ENCODE results near the gene ADNP2. TPM values are rescaled to one million over a fixed set of nuclear protein-coding genes. Genes with fewer than 3 reads are reported as not detected.

The ADNP2 gene, protein sequence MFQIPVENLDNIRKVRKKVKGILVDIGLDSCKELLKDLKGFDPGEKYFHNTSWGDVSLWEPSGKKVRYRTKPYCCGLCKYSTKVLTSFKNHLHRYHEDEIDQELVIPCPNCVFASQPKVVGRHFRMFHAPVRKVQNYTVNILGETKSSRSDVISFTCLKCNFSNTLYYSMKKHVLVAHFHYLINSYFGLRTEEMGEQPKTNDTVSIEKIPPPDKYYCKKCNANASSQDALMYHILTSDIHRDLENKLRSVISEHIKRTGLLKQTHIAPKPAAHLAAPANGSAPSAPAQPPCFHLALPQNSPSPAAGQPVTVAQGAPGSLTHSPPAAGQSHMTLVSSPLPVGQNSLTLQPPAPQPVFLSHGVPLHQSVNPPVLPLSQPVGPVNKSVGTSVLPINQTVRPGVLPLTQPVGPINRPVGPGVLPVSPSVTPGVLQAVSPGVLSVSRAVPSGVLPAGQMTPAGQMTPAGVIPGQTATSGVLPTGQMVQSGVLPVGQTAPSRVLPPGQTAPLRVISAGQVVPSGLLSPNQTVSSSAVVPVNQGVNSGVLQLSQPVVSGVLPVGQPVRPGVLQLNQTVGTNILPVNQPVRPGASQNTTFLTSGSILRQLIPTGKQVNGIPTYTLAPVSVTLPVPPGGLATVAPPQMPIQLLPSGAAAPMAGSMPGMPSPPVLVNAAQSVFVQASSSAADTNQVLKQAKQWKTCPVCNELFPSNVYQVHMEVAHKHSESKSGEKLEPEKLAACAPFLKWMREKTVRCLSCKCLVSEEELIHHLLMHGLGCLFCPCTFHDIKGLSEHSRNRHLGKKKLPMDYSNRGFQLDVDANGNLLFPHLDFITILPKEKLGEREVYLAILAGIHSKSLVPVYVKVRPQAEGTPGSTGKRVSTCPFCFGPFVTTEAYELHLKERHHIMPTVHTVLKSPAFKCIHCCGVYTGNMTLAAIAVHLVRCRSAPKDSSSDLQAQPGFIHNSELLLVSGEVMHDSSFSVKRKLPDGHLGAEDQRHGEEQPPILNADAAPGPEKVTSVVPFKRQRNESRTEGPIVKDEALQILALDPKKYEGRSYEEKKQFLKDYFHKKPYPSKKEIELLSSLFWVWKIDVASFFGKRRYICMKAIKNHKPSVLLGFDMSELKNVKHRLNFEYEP
- polyA plus RNA-seq (2013, experiment 1 of 2): 31.3 TPM
- polyA plus RNA-seq (2013, experiment 2 of 2): 30.6 TPM

GRCh38 chr18:80108739-80109675 lies at the start of gene ADNP2:
ADNP2 (plus strand) TSS chr18:80109262; CDS start chr18:80117543, 8,281 bp downstream.
- H2BK120ac ChIP-seq (ENCODE audit: low read depth, low read length): no peak within 1 kb of the TSS
- peak within 1 kb of the TSS; percentile 80 for H3K9ac ChIP-seq (ENCODE audit: low read length)
- DNase-seq: peak; percentile 99
- peak within 1 kb of the TSS; percentile 98 for H3K18ac ChIP-seq (ENCODE audit: low read length)
- H3K4me1 ChIP-seq (ENCODE audit: control insufficient read depth, low read depth, low read length): peaks cover 13% of the 10 kb centered on the region
- peaks cover 40% of the 10 kb centered on the region for H3K79me2 ChIP-seq (ENCODE audit: control insufficient read depth, insufficient read depth, low read length)
- peak within 1 kb of the TSS; percentile 73 for H3K4me2 ChIP-seq (ENCODE audit: low read length)
- no peak within 1 kb of the TSS for H3K23ac ChIP-seq (ENCODE audit: low read length)
- H3K27ac ChIP-seq (ENCODE audit: low read depth, low read length): peak within 1 kb of the TSS; percentile 60
- no peak within 1 kb of the TSS for H2AK5ac ChIP-seq (ENCODE audit: low read length)
- H3K56ac ChIP-seq (ENCODE audit: low read length): peak within 1 kb of the TSS; percentile 86
- peak within 1 kb of the TSS; percentile 77 for H3K4me3 ChIP-seq (ENCODE audit: low read length)
- peaks cover 2% of the 10 kb centered on the region for H3K79me1 ChIP-seq (ENCODE audit: low read length)
- peak within 1 kb of the TSS; percentile 89 for H3K4ac ChIP-seq (ENCODE audit: low read depth, low read length)
- H2BK5ac ChIP-seq (ENCODE audit: low read length): no peak within 1 kb of the TSS
- H4K8ac ChIP-seq (ENCODE audit: low read depth, low read length): no peak within 1 kb of the TSS
- no peaks in the 10 kb centered on the region for H3K36me3 ChIP-seq (ENCODE audit: control insufficient read depth, insufficient read depth, low read length)
- no peaks in the 10 kb centered on the region for H3K27me3 ChIP-seq (ENCODE audit: insufficient read depth, low read length, poor library complexity)
- no CpG with 5 or more reads among the region's 76 CpGs for WGBS (ENCODE audit: extremely low coverage, insufficient coverage, low lambda C conversion rate)
- no peak within 1 kb of the TSS for H4K5ac ChIP-seq (ENCODE audit: low read length)
- H2BK15ac ChIP-seq (replicated peaks; ENCODE audit: low read depth): no peak within 1 kb of the TSS

GRCh38 chr18:80059945-80060344 lies 49.1 kb upstream of the ADNP2 start:
- Histone ChIP-seq H3K4me1 (ENCODE audit: control insufficient read depth, low read depth, low read length) (no peaks in the 10 kb centered on the region), H3K4ac (ENCODE audit: low read depth, low read length) (no peak overlapping the region), H3K36me3 (ENCODE audit: control insufficient read depth, insufficient read depth, low read length) (no peaks in the 10 kb centered on the region), H4K5ac (ENCODE audit: low read length) (no peak overlapping the region), H3K4me2 (ENCODE audit: low read length) (no peak overlapping the region), H3K27ac (ENCODE audit: low read depth, low read length) (no peak overlapping the region), H3K4me3 (ENCODE audit: low read length) (no peak overlapping the region), H3K27me3 (ENCODE audit: insufficient read depth, low read length, poor library complexity) (no peaks in the 10 kb centered on the region), H4K8ac (ENCODE audit: low read depth, low read length) (no peak overlapping the region), H3K23ac (ENCODE audit: low read length) (no peak overlapping the region), H3K9ac (ENCODE audit: low read length) (no peak overlapping the region), H3K79me1 (ENCODE audit: low read length) (no peaks in the 10 kb centered on the region), H3K56ac (ENCODE audit: low read length) (no peak overlapping the region), H3K79me2 (ENCODE audit: control insufficient read depth, insufficient read depth, low read length) (no peaks in the 10 kb centered on the region), H2BK5ac (ENCODE audit: low read length) (no peak overlapping the region), H2BK120ac (ENCODE audit: low read depth, low read length) (no peak overlapping the region), H2BK15ac (replicated peaks; ENCODE audit: low read depth) (no peak overlapping the region), H2AK5ac (ENCODE audit: low read length) (no peak overlapping the region), H3K18ac (ENCODE audit: low read length) (no peak overlapping the region)
- no peak for DNase-seq
- no CpG with 5 or more reads among the region's 6 CpGs for WGBS (ENCODE audit: extremely low coverage, insufficient coverage, low lambda C conversion rate)

- H3K18ac ChIP-seq (ENCODE audit: low read length): no peak overlapping the region
- H2BK5ac ChIP-seq (ENCODE audit: low read length): no peak overlapping the region
- no peaks in the 10 kb centered on the region for H3K4me1 ChIP-seq (ENCODE audit: control insufficient read depth, low read depth, low read length)
- H3K9ac ChIP-seq (ENCODE audit: low read length): no peak overlapping the region
- no peak overlapping the region for H2BK120ac ChIP-seq (ENCODE audit: low read depth, low read length)
- no peak overlapping the region for H3K4me3 ChIP-seq (ENCODE audit: low read length)
- no peak overlapping the region for H3K4ac ChIP-seq (ENCODE audit: low read depth, low read length)
- H3K27ac ChIP-seq (ENCODE audit: low read depth, low read length): no peak overlapping the region
- no peak overlapping the region for H3K4me2 ChIP-seq (ENCODE audit: low read length)
- H2BK15ac ChIP-seq (replicated peaks; ENCODE audit: low read depth): no peak overlapping the region
- no peaks in the 10 kb centered on the region for H3K79me2 ChIP-seq (ENCODE audit: control insufficient read depth, insufficient read depth, low read length)
- H2AK5ac ChIP-seq (ENCODE audit: low read length): no peak overlapping the region
- DNase-seq: no peak
- WGBS (ENCODE audit: extremely low coverage, insufficient coverage, low lambda C conversion rate): no CpG with 5 or more reads among the region's 9 CpGs
- no peak overlapping the region for H3K23ac ChIP-seq (ENCODE audit: low read length)
- no peaks in the 10 kb centered on the region for H3K79me1 ChIP-seq (ENCODE audit: low read length)
- H4K8ac ChIP-seq (ENCODE audit: low read depth, low read length): no peak overlapping the region
- H4K5ac ChIP-seq (ENCODE audit: low read length): no peak overlapping the region
- no peak overlapping the region for H3K56ac ChIP-seq (ENCODE audit: low read length)
- H3K27me3 ChIP-seq (ENCODE audit: insufficient read depth, low read length, poor library complexity): no peaks in the 10 kb centered on the region
- no peaks in the 10 kb centered on the region for H3K36me3 ChIP-seq (ENCODE audit: control insufficient read depth, insufficient read depth, low read length)
Observed at GRCh38 chr18:80065705-80066104, 43.4 kb upstream of the ADNP2 start.

DNA sequence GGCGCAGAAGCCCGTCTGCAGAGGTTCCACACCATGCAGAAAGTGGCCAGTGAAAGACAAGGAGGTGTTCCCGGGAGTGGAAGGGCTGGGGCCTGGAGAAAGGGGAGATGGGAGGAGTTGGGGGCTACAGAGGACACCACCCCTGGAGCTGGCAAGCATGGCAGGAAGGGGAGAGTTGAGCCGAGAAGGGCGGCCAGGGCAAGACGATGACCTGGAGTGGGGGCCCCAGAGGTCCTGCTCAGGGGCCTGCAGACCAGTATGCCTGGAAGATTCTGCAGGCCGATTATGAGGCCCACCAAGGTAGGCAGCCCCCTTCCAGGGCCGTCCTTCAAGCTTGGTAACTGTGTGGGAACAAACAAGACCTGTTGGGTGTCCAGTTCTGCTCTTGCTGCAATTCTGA lies 41.7 kb upstream of the ADNP2 start:
- H2BK15ac ChIP-seq (replicated peaks; ENCODE audit: low read depth): no peak overlapping the region
- H3K23ac ChIP-seq (ENCODE audit: low read length): no peak overlapping the region
- no peak overlapping the region for H2AK5ac ChIP-seq (ENCODE audit: low read length)
- H4K8ac ChIP-seq (ENCODE audit: low read depth, low read length): no peak overlapping the region
- H3K4ac ChIP-seq (ENCODE audit: low read depth, low read length): no peak overlapping the region
- no peaks in the 10 kb centered on the region for H3K27me3 ChIP-seq (ENCODE audit: insufficient read depth, low read length, poor library complexity)
- no peak overlapping the region for H3K4me2 ChIP-seq (ENCODE audit: low read length)
- H3K36me3 ChIP-seq (ENCODE audit: control insufficient read depth, insufficient read depth, low read length): no peaks in the 10 kb centered on the region
- H3K18ac ChIP-seq (ENCODE audit: low read length): no peak overlapping the region
- H4K5ac ChIP-seq (ENCODE audit: low read length): no peak overlapping the region
- WGBS (ENCODE audit: extremely low coverage, insufficient coverage, low lambda C conversion rate): no CpG with 5 or more reads among the region's 8 CpGs
- H3K9ac ChIP-seq (ENCODE audit: low read length): no peak overlapping the region
- DNase-seq: no peak
- no peaks in the 10 kb centered on the region for H3K79me1 ChIP-seq (ENCODE audit: low read length)
- no peak overlapping the region for H3K56ac ChIP-seq (ENCODE audit: low read length)
- H2BK120ac ChIP-seq (ENCODE audit: low read depth, low read length): no peak overlapping the region
- no peak overlapping the region for H2BK5ac ChIP-seq (ENCODE audit: low read length)
- no peaks in the 10 kb centered on the region for H3K4me1 ChIP-seq (ENCODE audit: control insufficient read depth, low read depth, low read length)
- no peak overlapping the region for H3K4me3 ChIP-seq (ENCODE audit: low read length)
- H3K27ac ChIP-seq (ENCODE audit: low read depth, low read length): no peak overlapping the region
- H3K79me2 ChIP-seq (ENCODE audit: control insufficient read depth, insufficient read depth, low read length): no peaks in the 10 kb centered on the region

- Histone ChIP-seq H3K18ac (ENCODE audit: low read length) (no peak overlapping the region), H3K4me2 (ENCODE audit: low read length) (no peak overlapping the region), H3K4me1 (ENCODE audit: control insufficient read depth, low read depth, low read length) (no peaks in the 10 kb centered on the region), H2BK5ac (ENCODE audit: low read length) (no peak overlapping the region), H4K8ac (ENCODE audit: low read depth, low read length) (no peak overlapping the region), H3K79me1 (ENCODE audit: low read length) (no peaks in the 10 kb centered on the region), H3K4ac (ENCODE audit: low read depth, low read length) (no peak overlapping the region), H4K5ac (ENCODE audit: low read length) (no peak overlapping the region), H2BK120ac (ENCODE audit: low read depth, low read length) (no peak overlapping the region), H3K79me2 (ENCODE audit: control insufficient read depth, insufficient read depth, low read length) (no peaks in the 10 kb centered on the region), H2AK5ac (ENCODE audit: low read length) (no peak overlapping the region), H3K36me3 (ENCODE audit: control insufficient read depth, insufficient read depth, low read length) (no peaks in the 10 kb centered on the region), H3K9ac (ENCODE audit: low read length) (no peak overlapping the region), H2BK15ac (replicated peaks; ENCODE audit: low read depth) (no peak overlapping the region), H3K27me3 (ENCODE audit: insufficient read depth, low read length, poor library complexity) (no peaks in the 10 kb centered on the region), H3K56ac (ENCODE audit: low read length) (no peak overlapping the region), H3K27ac (ENCODE audit: low read depth, low read length) (no peak overlapping the region), H3K23ac (ENCODE audit: low read length) (no peak overlapping the region), H3K4me3 (ENCODE audit: low read length) (no peak overlapping the region)
- no peak for DNase-seq
- WGBS (ENCODE audit: extremely low coverage, insufficient coverage, low lambda C conversion rate): no CpG with 5 or more reads among the region's 10 CpGs
Observed at GRCh38 chr18:80067897-80068296, 41.2 kb upstream of the ADNP2 start.

Data from mesendoderm (in vitro differentiated cells).